Dedifferentiated amniotic fluid mesenchymal stem cell (primary cell): Measurements from ENCODE around the gene SIMC1.
"Not testable (repeated sequence)": the region's sequence is repeated elsewhere in the genome, so short reads cannot be mapped to it uniquely, and the experiment has no call there.

Experiments
- DNase-seq: peaks from one replicate; pipeline ENCODE4 v3.0.0-alpha.2; 2016; ENCODE audit errors: extremely low spot score

Gene SIMC1

GRCh38 chr5:176237971-176238644 is at the start of gene SIMC1:
SIMC1 (plus strand) TSS chr5:176238424; CDS start chr5:176238509, 85 bp downstream.
- not testable (repeated sequence) for DNase-seq

- no peak for DNase-seq
Measured at GRCh38 chr5:176188506-176189193, 49.6 kb upstream of the SIMC1 start.

GRCh38 chr5:176189857-176190256 is 48.4 kb upstream of the SIMC1 start:
- DNase-seq, result no peak

GRCh38 chr5:176190886-176191755 is 47.1 kb upstream of the SIMC1 start:
- DNase-seq, result no peak

GRCh38 chr5:176192094-176192721 is 46.0 kb upstream of the SIMC1 start:
- DNase-seq, result no peak

GRCh38 chr5:176192722-176193117 is 45.5 kb upstream of the SIMC1 start:
- not testable (repeated sequence) for DNase-seq

- DNase-seq, result not testable (repeated sequence)
Measured at GRCh38 chr5:176193636-176194035, 44.6 kb upstream of the SIMC1 start.

- DNase-seq, result not testable (repeated sequence)
Measured at GRCh38 chr5:176194238-176195083, 43.8 kb upstream of the SIMC1 start.

GRCh38 chr5:176195084-176195413 is 43.2 kb upstream of the SIMC1 start:
- DNase-seq, result not testable (repeated sequence)

GRCh38 chr5:176195487-176196207 is 42.6 kb upstream of the SIMC1 start:
- not testable (repeated sequence) for DNase-seq

GRCh38 chr5:176196781-176197180 is 41.4 kb upstream of the SIMC1 start:
- DNase-seq, result not testable (repeated sequence)

GRCh38 chr5:176197234-176197858 is 40.9 kb upstream of the SIMC1 start:
- DNase-seq, result not testable (repeated sequence)

- not testable (repeated sequence) for DNase-seq
Measured at GRCh38 chr5:176198299-176198698, 39.9 kb upstream of the SIMC1 start.

GRCh38 chr5:176198991-176199733 is 39.1 kb upstream of the SIMC1 start:
- not testable (repeated sequence) for DNase-seq

GRCh38 chr5:176199803-176200399 is 38.3 kb upstream of the SIMC1 start:
- not testable (repeated sequence) for DNase-seq

- DNase-seq, result no peak
Measured at GRCh38 chr5:176201811-176202210, 36.4 kb upstream of the SIMC1 start.

GRCh38 chr5:176203086-176203485 is 35.1 kb upstream of the SIMC1 start:
- DNase-seq, result no peak

GRCh38 chr5:176203535-176203934 is 34.7 kb upstream of the SIMC1 start:
- DNase-seq, result not testable (repeated sequence)
